Measurements from ENCODE around the gene RPP40.

GRCh38 chr6:4962905-4963304 is 40.9 kb downstream of the RPP40 start:
- TF ChIP-seq POLR2A (IDR thresholded peaks at IDR 0.05), result no peak
- TF ChIP-seq CTCF (IDR thresholded peaks at IDR 0.05), result no peak
